Measurements from ENCODE around the gene COA3. TPM values are rescaled to one million over a fixed set of nuclear protein-coding genes. Genes with fewer than 3 reads are reported as not detected.

COA3 gene
- polyA plus RNA-seq, 4 donors: 101 to 317 (median 296) TPM

- H3K9me3 ChIP-seq (ENCODE audit: control insufficient read depth in 2 of 2, insufficient read depth in 1 of 2, low read depth in 1 of 2, low read length in 1 of 2): no peaks in the 10 kb centered on the region
- H3K27me3 ChIP-seq (ENCODE audit: control insufficient read depth in 3 of 3, insufficient read depth in 3 of 3, low read length in 3 of 3): peaks cover 0 to 56% (median 13%) of the 10 kb centered on the region in 3 donors
- H3K36me3 ChIP-seq (ENCODE audit: control insufficient read depth in 3 of 3, insufficient read depth in 2 of 3, low read depth in 1 of 3, low read length in 3 of 3): peaks cover 0 to 71% (median 6%) of the 10 kb centered on the region in 3 donors
- FAIRE-seq (no peak), DNase-seq (no peak)
- WGBS, 3 donors: 26 to 38% (median 38%) methylated on average over 24 to 29 of the region's 29 CpGs
- peaks cover 0 to 40% (median 0%) of the 10 kb centered on the region in 3 donors for H3K4me1 ChIP-seq (ENCODE audit: control insufficient read depth in 3 of 3, insufficient read depth in 2 of 3, low read depth in 1 of 3, low read length in 2 of 3)
- no peak overlapping the region for H3K27ac ChIP-seq (ENCODE audit: low read depth in 1 of 3, low read length in 2 of 3)
- H3K4me3 ChIP-seq (ENCODE audit: low read depth in 1 of 3, low read length in 3 of 3): peak overlapping the region in 1 of 3 donors; percentile 60
Measured at GRCh38 chr17:42782166-42783061, 16.1 kb downstream of the COA3 start.

DNA sequence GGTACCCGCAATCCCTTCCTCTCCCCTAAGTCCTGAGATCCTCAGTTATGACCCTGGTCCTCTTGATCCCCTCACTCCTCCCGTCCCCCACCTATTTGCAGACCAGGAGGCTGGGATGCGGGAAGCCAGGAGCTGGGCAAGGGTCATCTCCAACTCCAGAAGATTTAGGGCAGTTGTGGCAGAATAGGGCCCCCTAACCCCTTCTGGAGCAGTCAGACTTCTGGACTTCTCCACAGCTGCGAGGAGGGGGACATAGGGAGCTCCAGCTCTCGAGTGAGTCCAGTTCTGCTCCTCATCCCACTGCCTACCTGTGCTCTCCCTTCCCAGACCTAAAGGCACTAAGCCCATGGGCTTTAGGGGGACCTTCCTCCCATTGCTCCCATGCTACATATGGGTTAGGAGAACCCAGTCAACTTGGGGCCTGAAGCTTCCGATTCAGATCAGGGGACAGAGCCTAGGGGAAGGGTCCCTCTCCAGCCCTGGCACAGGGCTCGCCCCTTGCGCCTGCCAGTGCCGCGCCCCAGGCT lies 16.8 kb downstream of the COA3 start:
- Histone ChIP-seq H3K27me3 (ENCODE audit: control insufficient read depth in 3 of 3, insufficient read depth in 3 of 3, low read length in 3 of 3) (peaks cover 0 to 53% (median 13%) of the 10 kb centered on the region in 3 donors), H3K36me3 (ENCODE audit: control insufficient read depth in 3 of 3, insufficient read depth in 2 of 3, low read depth in 1 of 3, low read length in 3 of 3) (peaks cover 0 to 72% (median 6%) of the 10 kb centered on the region in 3 donors), H3K4me3 (ENCODE audit: low read depth in 1 of 3, low read length in 3 of 3) (peak overlapping the region in 1 of 3 donors; percentile 60), H3K9me3 (ENCODE audit: control insufficient read depth in 2 of 2, insufficient read depth in 1 of 2, low read depth in 1 of 2, low read length in 1 of 2) (no peaks in the 10 kb centered on the region), H3K27ac (ENCODE audit: low read depth in 1 of 3, low read length in 2 of 3) (no peak overlapping the region), H3K4me1 (ENCODE audit: control insufficient read depth in 3 of 3, insufficient read depth in 2 of 3, low read depth in 1 of 3, low read length in 2 of 3) (peaks cover 0 to 40% (median 0%) of the 10 kb centered on the region in 3 donors)
- DNase-seq (peak in 1 of 2 donors; percentile 34), FAIRE-seq (no peak)
- WGBS, 3 donors: 14 to 36% (median 29%) methylated on average over 7 to 10 of the region's 10 CpGs

DNA sequence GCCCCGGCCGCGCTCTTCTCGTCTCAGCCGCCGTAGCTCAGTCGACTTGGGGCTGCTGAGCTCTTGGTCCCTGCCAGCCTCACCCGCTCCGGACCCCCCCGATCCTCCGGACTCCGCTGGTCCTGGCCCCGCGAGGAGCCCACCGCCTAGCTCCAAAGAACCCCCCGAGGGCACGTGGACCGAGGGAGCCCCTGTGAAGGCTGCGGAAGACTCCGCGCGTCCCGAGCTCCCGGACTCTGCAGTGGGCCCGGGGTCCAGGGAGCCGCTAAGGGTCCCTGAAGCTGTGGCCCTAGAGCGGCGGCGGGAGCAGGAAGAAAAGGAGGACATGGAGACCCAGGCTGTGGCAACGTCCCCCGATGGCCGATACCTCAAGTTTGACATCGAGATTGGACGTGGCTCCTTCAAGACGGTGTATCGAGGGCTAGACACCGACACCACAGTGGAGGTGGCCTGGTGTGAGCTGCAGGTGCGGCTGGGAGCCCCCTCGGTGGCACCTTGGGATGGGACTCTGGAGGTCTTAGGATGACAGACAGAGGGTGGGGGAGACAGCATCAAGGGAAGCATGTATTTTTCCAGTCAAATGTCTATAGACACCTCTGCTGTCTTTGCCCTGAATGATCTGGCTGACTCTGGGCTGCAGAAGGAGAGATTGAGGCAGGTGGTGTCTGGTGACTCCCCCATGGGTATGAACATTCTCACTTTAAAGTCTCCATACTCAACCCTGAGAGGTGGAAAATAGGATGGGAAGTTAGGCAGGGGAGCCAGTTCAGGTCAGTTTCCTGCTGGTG lies 17.5 kb downstream of the COA3 start:
- WGBS, 3 donors: 3 to 5% (median 3%) methylated on average over 35 to 39 of the region's 39 CpGs
- H3K4me1 ChIP-seq (ENCODE audit: control insufficient read depth in 3 of 3, insufficient read depth in 2 of 3, low read depth in 1 of 3, low read length in 2 of 3): peaks cover 0 to 40% (median 0%) of the 10 kb centered on the region in 3 donors
- H3K9me3 ChIP-seq (ENCODE audit: control insufficient read depth in 2 of 2, insufficient read depth in 1 of 2, low read depth in 1 of 2, low read length in 1 of 2): no peaks in the 10 kb centered on the region
- peak overlapping the region; percentile 3 to 60 (median 47) for H3K4me3 ChIP-seq (ENCODE audit: low read depth in 1 of 3, low read length in 3 of 3)
- H3K27ac ChIP-seq (ENCODE audit: low read depth in 1 of 3, low read length in 2 of 3): peak overlapping the region in 1 of 3 donors; percentile 64
- FAIRE-seq: no peak
- no peak for DNase-seq
- H3K27me3 ChIP-seq (ENCODE audit: control insufficient read depth in 3 of 3, insufficient read depth in 3 of 3, low read length in 3 of 3): peaks cover 0 to 50% (median 13%) of the 10 kb centered on the region in 3 donors
- H3K36me3 ChIP-seq (ENCODE audit: control insufficient read depth in 3 of 3, insufficient read depth in 2 of 3, low read depth in 1 of 3, low read length in 3 of 3): peaks cover 3 to 73% (median 6%) of the 10 kb centered on the region in 3 donors

GRCh38 chr17:42779936-42780850 lies 18.3 kb downstream of the COA3 start, which contains the start of gene WNK4:
Gene WNK4, plus strand, starts transcription at chr17:42780610. Its CDS starts 89 bp downstream, at chr17:42780699.
- Histone ChIP-seq H3K36me3 (ENCODE audit: control insufficient read depth in 3 of 3, insufficient read depth in 2 of 3, low read depth in 1 of 3, low read length in 3 of 3) (peaks cover 7 to 77% (median 9%) of the 10 kb centered on the region in 3 donors), H3K27me3 (ENCODE audit: control insufficient read depth in 3 of 3, insufficient read depth in 3 of 3, low read length in 3 of 3) (peaks cover 0 to 42% (median 11%) of the 10 kb centered on the region in 3 donors), H3K9me3 (ENCODE audit: control insufficient read depth in 2 of 2, insufficient read depth in 1 of 2, low read depth in 1 of 2, low read length in 1 of 2) (no peaks in the 10 kb centered on the region), H3K4me1 (ENCODE audit: control insufficient read depth in 3 of 3, insufficient read depth in 2 of 3, low read depth in 1 of 3, low read length in 2 of 3) (peaks cover 0 to 40% (median 0%) of the 10 kb centered on the region in 3 donors), H3K27ac (ENCODE audit: low read depth in 1 of 3, low read length in 2 of 3) (peak within 1 kb of the TSS in 2 of 3 donors; percentile 64 to 88), H3K4me3 (ENCODE audit: low read depth in 1 of 3, low read length in 3 of 3) (peak within 1 kb of the TSS; percentile 3 to 60 (median 47))
- peak; percentile 56 to 90 for DNase-seq
- 6 to 8% (median 7%) methylated on average over 32 to 65 of the region's 65 CpGs for WGBS, 3 donors
- no peak for FAIRE-seq

DNA sequence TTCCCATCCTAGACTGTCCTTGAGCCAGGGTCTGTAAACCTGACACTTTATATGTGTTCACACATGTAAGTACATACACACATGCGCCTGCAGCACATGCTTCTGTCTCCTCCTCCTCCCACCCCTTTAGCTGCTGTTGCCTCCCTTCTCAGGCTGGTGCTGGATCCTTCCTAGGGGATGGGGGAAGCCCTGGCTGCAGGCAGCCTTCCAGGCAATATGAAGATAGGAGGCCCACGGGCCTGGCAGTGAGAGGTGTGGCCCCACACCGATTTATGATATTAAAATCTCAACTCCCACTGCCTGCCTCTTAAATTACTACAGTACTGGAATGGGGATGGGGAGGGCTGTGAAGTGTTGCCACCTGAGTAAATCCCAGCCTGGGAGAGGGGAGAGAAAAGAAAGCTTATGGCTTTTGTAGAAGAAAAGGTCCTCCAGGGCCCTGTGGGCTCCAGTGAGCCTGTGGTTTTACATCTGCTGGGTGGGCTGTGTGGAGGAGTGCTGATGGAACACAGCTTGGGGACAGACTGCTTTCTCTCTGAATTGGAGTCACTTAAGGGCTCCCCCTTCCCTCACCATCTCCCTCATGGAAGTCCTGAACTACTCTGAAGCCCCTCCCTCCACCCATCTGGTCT lies 19.1 kb downstream of the COA3 start:
- peaks cover 7 to 74% (median 9%) of the 10 kb centered on the region in 3 donors for H3K36me3 ChIP-seq (ENCODE audit: control insufficient read depth in 3 of 3, insufficient read depth in 2 of 3, low read depth in 1 of 3, low read length in 3 of 3)
- no peaks in the 10 kb centered on the region for H3K9me3 ChIP-seq (ENCODE audit: control insufficient read depth in 2 of 2, insufficient read depth in 1 of 2, low read depth in 1 of 2, low read length in 1 of 2)
- H3K4me3 ChIP-seq (ENCODE audit: low read depth in 1 of 3, low read length in 3 of 3): no peak overlapping the region
- FAIRE-seq (no peak), DNase-seq (no peak)
- whole genome bisulfite sequencing, 3 donors: 35 to 57% (median 50%) methylated on average over 3 of the region's 3 CpGs
- H3K27me3 ChIP-seq (ENCODE audit: control insufficient read depth in 3 of 3, insufficient read depth in 3 of 3, low read length in 3 of 3): peaks cover 0 to 34% (median 8%) of the 10 kb centered on the region in 3 donors
- H3K4me1 ChIP-seq (ENCODE audit: control insufficient read depth in 3 of 3, insufficient read depth in 2 of 3, low read depth in 1 of 3, low read length in 2 of 3): peaks cover 0 to 42% (median 0%) of the 10 kb centered on the region in 3 donors
- H3K27ac ChIP-seq (ENCODE audit: low read depth in 1 of 3, low read length in 2 of 3): peak overlapping the region in 2 of 3 donors; percentile 28 to 88

DNA sequence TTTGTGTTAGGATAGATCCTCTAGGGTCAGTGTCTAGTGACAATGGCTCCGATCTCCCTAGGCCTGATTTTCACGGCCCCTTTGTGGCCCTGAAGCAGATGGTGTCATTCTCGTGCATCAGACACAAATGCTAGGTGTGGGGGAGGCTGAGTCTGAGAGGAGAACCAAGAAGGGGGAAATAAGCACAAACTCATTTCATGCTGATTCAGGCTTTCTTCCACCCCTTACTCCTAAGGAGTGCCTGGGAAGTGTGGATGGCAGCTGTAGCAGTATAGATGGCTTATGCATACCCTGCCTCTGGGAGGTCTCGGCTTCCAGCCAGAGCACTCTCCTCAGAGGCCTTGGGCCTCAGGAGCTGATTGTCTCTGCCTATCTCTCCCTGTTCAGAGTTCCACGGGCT lies 19.9 kb downstream of the COA3 start:
- Histone ChIP-seq H3K36me3 (ENCODE audit: control insufficient read depth in 3 of 3, insufficient read depth in 2 of 3, low read depth in 1 of 3, low read length in 3 of 3) (peaks cover 7 to 65% (median 9%) of the 10 kb centered on the region in 3 donors), H3K27me3 (ENCODE audit: control insufficient read depth in 3 of 3, insufficient read depth in 3 of 3, low read length in 3 of 3) (peaks cover 0 to 25% (median 3%) of the 10 kb centered on the region in 3 donors), H3K4me3 (ENCODE audit: low read depth in 1 of 3, low read length in 3 of 3) (no peak overlapping the region), H3K9me3 (ENCODE audit: control insufficient read depth in 2 of 2, insufficient read depth in 1 of 2, low read depth in 1 of 2, low read length in 1 of 2) (no peaks in the 10 kb centered on the region), H3K4me1 (ENCODE audit: control insufficient read depth in 3 of 3, insufficient read depth in 2 of 3, low read depth in 1 of 3, low read length in 2 of 3) (peaks cover 3 to 47% (median 5%) of the 10 kb centered on the region in 3 donors), H3K27ac (ENCODE audit: low read depth in 1 of 3, low read length in 2 of 3) (peak overlapping the region in 1 of 3 donors; percentile 88)
- FAIRE-seq (no peak), DNase-seq (no peak)
- WGBS, 3 donors: 86 to 95% (median 91%) methylated on average over 5 of the region's 5 CpGs

DNA sequence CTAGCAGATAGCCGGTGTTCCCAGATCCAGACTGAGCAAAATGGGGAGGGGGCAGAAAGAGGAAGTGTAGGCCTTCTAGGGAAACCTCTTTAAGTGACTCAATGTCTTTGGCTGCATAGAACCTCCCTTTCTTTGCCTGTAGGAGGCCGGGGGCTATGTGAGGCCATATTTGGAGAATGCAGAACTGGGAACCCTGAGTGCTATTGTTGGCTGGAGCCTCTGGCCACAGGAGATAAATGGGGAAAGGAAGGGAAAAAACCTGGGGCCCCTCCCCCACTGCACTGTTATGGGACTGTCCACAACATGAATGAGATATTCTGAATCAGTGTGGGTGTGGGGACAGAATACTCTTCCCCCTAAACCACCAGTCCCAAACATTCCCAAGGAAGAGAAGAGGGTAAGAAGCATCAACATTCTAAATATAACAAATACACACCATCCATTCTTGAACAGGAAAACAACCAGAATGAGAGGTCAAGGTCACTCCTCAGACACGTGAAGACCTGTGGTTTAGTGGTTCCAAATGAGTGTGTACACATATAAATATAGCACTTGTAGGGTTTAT lies 22.9 kb downstream of the COA3 start:
- no peak overlapping the region for H3K27ac ChIP-seq (ENCODE audit: low read depth in 1 of 3, low read length in 2 of 3)
- FAIRE-seq (no peak), DNase-seq (no peak)
- H3K36me3 ChIP-seq (ENCODE audit: control insufficient read depth in 3 of 3, insufficient read depth in 2 of 3, low read depth in 1 of 3, low read length in 3 of 3): peaks cover 7 to 52% (median 9%) of the 10 kb centered on the region in 3 donors
- peaks cover 3 to 23% (median 5%) of the 10 kb centered on the region in 3 donors for H3K4me1 ChIP-seq (ENCODE audit: control insufficient read depth in 3 of 3, insufficient read depth in 2 of 3, low read depth in 1 of 3, low read length in 2 of 3)
- whole genome bisulfite sequencing, 3 donors: 64 to 74% (median 71%) methylated on average over 3 of the region's 3 CpGs
- no peaks in the 10 kb centered on the region for H3K9me3 ChIP-seq (ENCODE audit: control insufficient read depth in 2 of 2, insufficient read depth in 1 of 2, low read depth in 1 of 2, low read length in 1 of 2)
- no peak overlapping the region for H3K4me3 ChIP-seq (ENCODE audit: low read depth in 1 of 3, low read length in 3 of 3)
- H3K27me3 ChIP-seq (ENCODE audit: control insufficient read depth in 3 of 3, insufficient read depth in 3 of 3, low read length in 3 of 3): no peaks in the 10 kb centered on the region

All from small intestine (tissue), 7 donors.